Left colon (tissue), 2 donors: ENCODE results near the gene SYT15B. TPM values are rescaled to one million over a fixed set of nuclear protein-coding genes. Genes with fewer than 3 reads are reported as not detected.
A peak's percentile ranks its signal among the peaks of the same experiment; 100 is the strongest.
"Not testable (repeated sequence)": the region's sequence is repeated elsewhere in the genome, so short reads cannot be mapped to it uniquely, and the experiment has no call there.

Experiments
- ATAC-seq: fragments of 200-7000 bp; cut with Tn5 transposase; one replicate; pipeline ENCODE4 v1.9.1; 2020; ENCODE audit warnings: mild to moderate bottlenecking, moderate library complexity
- DNase-seq, 2 donors: peaks; one replicate each; pipeline ENCODE4 v3.0.0-alpha.2; 2020
- intact Hi-C, 2 donors: fragments of 100-400 bp; cut with DNase I in 1 of 2; cut with micrococcal nuclease in 1 of 2; formaldehyde crosslinking; loops; one replicate each; pipeline versions ENCODE4 v1.11.2 to v1.14.0; 2022; cut with DNase I, micrococcal nuclease
- long read RNA-seq: library from polyadenylated mRNA; unstranded; transcript quantifications from one replicate; pipeline ENCODE4 v2.0.0, GENCODE V29; 2021
- total RNA-seq, 2 donors: library from RNA; stranded (reverse); fragmentation: NEBNext Ultra II Directional; extraction: Animal tissue kit (Norgen Biotek cat#: 25700); gene quantifications; one replicate each; pipeline ENCODE4 v1.2.1, GENCODE V29; 2021
- donor health status: DM: no; HTN: no; CAD: no.
- donor health status: DM: yes; HTN: yes; CAD: no.

SYT15B gene
- total RNA-seq = under 1 TPM; 0.15 to 0.64 TPM
- long read RNA-seq = 0 reads

GRCh38 chr10:47763554-47764175, at the start of gene SYT15B:
Gene SYT15B (minus strand): TSS chr10:47763592. CDS start chr10:47762640, 952 bp downstream.
- ATAC-seq, intact Hi-C loops: not testable (repeated sequence)

GRCh38 chr10:47779590-47779989, 16.2 kb upstream of the SYT15B start:
- ATAC-seq, intact Hi-C loops, DNase-seq: not testable (repeated sequence)

More at GRCh38 chr10:47763554-47764175, at the start of gene SYT15B:
- DNase-seq = not testable (repeated sequence)

- intact Hi-C loops = not testable (repeated sequence)
- DNase-seq (peak; percentile 47 to 68), ATAC-seq (peak; percentile 99)
These were observed 12.2 kb upstream of the SYT15B start for GRCh38 chr10:47775361-47776231.

DNA sequence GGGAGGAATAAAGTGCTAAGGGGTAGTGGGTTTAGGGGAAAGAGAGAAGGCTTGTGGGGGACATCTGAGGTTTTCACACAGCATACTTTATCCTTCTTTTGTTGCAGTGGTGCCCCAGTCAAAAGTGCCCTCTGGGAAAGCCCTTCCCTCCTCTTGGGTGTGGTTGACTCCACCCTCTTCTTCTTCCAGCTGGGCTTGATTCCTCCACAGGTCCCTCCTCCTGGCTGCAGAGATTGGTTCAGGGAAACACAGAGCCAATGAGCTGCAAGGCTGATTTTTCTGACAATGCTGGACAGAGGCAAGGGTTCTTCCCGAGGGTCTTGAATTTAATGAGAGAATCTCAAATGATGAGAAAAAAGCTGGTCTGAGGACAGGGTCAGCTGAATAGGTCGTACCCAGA, 7.4 kb upstream of the SYT15B start:
- ATAC-seq, intact Hi-C loops, DNase-seq: not testable (repeated sequence)

- DNase-seq, ATAC-seq, intact Hi-C loops: not testable (repeated sequence)
These were observed 5.3 kb upstream of the SYT15B start for GRCh38 chr10:47768578-47769115.

DNA sequence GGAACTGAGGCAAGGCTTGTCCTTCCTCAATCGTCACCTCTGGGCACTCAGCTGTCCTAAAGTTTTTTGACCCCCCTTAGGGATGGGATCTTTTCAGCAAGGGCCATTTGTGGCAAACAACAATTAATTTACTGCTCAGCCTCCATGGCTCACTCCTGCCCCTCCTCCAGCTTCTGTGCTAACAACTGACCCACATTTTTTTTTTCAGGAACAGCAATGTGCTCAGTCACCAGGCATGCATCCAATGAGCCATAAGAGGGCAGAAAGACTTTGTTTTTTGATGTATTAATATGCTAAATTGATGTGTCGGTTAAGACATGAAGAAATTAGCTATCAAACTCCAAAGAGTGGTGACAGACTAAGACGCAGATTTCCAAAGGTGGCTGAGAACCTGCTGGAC, 4.7 kb upstream of the SYT15B start:
- ATAC-seq, intact Hi-C loops, DNase-seq: not testable (repeated sequence)

DNA sequence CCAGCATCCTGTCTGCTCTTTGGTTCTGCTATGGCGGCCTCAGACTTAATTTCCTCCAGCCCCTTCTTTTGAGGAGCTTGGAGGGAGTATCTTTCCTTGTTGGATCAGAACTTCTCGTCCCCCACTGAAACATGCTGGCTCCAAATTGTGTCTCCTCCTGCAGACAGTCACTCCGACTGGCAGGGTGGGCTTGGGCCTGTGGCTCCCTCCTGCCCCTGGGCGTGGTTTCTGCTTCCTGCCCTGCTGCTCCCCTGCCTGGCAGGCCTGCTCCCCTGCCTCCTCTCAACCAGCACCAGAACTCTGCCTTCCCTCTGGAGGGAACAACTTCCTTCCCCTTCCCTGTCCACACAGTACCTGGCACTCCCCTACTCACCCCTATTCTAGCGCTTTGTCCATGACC, 3.8 kb upstream of the SYT15B start:
- ATAC-seq, DNase-seq, intact Hi-C loops: not testable (repeated sequence)

DNA sequence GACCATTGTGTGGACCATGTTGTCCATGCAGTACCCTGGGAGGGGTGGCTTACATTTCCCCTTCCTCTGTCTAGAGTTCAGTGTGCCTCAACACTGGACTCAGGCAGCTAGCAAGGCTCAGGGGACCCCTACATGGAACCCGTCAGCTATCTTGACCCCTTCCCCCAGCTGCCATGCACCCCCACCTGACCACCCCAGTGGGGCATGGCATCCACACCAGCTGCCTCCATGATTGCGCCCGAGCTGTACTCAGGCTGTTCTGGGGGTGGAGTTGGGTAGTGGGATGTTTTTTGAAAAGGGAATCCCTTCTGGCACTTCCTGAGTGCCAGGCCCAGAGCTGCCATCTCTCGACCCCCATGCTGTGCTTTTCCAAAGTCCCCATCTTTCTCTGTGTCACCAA, 1.8 kb upstream of the SYT15B start:
- ATAC-seq, DNase-seq: not testable (repeated sequence)

GRCh38 chr10:47762674-47763553, 478 bp downstream of the SYT15B start:
- intact Hi-C loops, DNase-seq, ATAC-seq: not testable (repeated sequence)

More for the DNA sequence above, 1.8 kb upstream of the SYT15B start:
- intact Hi-C loops = not testable (repeated sequence)

DNA sequence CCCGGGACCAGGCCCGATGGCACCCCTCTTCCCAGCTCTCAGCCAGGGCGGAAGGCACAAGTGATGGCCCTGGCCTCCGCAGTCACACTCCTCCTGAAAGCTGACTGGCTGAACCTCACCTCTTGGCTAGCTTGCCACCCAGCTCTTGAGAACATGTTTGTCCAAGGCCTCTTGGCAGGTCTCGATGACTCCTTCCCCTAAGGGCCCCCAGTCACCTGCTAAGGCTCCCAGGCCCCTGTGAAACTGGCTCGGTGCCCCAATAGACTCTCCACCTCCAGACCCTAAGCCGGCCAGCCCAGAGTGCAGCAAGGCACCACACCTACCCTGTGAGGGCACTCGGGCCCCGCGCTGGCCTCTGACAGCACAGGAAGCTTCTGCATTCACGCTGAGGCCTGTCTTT, 4.5 kb downstream of the SYT15B start:
- ATAC-seq, DNase-seq, intact Hi-C loops: not testable (repeated sequence)

DNA sequence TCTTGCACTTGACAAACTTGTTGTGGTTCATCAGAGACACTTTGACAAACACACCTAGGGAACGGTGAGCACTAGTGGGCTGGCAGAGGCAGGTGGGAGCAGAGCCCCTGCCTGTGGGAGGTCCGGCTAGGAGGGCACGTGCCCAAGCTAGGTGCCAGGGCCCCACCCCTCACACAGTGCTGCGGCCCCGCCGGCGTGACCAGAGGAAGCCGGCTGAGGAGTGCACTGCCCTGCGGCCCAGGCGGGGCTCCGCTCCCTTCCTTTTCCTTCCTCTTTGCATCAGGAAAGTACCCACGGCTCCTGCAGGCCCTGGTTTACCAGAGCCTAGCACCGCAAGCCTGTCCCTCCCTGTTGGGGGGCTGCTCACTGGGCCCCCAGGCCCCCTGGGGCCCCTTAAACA, 7.2 kb downstream of the SYT15B start:
- DNase-seq, intact Hi-C loops: not testable (repeated sequence)
- peak; percentile 71 for ATAC-seq

GRCh38 chr10:47753871-47754270, 9.5 kb downstream of the SYT15B start:
- DNase-seq, ATAC-seq, intact Hi-C loops: not testable (repeated sequence)

DNA sequence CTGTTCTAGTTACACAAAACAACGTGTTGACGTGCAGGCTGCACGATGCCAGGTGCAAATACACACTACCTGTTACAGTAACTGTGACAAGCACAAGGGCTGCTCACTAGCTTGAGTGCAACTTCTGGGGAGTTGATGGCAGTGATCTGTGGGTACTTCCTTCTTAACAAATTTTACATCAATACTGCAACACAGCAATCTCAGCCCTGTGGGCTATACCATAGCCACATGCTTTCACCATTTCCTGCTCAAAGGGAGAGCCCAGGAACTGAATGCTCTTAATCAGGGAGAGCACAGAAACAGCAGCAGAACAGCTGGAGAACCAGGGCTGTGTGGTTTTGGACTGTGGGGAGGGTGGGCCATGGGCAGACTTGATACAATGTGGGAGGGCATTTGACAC, 10.2 kb downstream of the SYT15B start:
- ATAC-seq, DNase-seq, intact Hi-C loops: not testable (repeated sequence)

DNA sequence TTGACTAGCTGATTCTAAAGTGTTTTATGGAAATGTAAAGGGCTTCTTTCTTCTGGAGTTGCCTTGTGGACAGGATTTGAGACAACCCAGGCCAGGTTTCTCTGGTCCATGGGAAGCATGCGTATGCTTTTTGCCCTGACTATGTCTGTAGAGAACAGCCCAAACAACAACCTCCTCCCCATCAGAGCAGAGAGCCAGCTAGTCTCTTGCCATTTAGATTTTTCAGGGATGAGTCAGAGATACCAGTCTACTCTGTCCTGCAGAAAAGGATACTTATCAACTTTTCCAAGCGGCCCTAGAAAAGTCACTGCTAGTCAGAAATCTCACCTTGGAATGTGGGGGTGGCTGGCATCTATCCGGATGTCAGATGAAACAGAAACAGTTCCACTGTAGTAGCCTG, 11.6 kb downstream of the SYT15B start:
- ATAC-seq, intact Hi-C loops, DNase-seq: not testable (repeated sequence)

GRCh38 chr10:47750360-47750759, 13.0 kb downstream of the SYT15B start:
- ATAC-seq = not testable (repeated sequence)

GRCh38 chr10:47746780-47747376, 16.5 kb downstream of the SYT15B start:
- intact Hi-C loops, ATAC-seq, DNase-seq: not testable (repeated sequence)

More at GRCh38 chr10:47750360-47750759, 13.0 kb downstream of the SYT15B start:
- intact Hi-C loops, DNase-seq: not testable (repeated sequence)

GRCh38 chr10:47744881-47745280, 18.5 kb downstream of the SYT15B start:
- intact Hi-C loops, ATAC-seq, DNase-seq: not testable (repeated sequence)
